ENCODE data around the gene NOX3.

The NOX3 gene

DNA sequence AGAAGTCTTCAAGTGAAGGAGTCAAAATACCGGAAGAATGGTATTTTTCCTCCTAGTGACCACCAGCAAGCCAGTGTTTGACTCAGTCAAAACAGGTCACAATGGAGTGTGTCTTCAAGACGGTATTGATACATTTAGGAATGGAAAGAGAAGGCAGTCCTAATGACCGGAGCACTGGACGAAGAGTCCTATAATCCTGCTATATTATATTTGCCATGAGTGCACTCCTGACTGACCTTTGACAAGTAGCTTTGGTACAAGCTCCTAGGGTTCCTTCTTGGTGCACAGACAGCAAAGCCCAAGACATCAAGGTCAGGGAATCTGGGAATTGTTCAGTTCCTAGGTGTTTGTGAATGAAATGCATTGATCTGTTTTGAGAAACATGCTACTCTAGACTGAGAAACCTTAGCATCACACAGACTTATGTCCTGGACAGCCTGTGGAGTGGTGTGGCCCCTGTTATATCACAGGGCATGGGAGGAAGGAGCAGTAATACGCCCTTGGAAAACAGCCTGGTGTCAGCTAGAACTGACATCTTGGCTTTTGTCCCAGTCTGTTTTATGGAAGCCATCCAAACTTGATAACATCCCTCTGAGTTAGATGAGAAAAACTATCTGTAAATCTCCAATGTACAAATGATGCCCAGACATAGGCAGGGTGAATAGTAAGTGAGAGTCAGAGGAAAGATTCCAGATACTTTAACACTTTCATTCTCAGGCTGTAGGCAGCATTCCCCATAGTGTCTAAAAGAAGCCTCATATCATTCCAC, 18.5 kb downstream of the NOX3 start:
- no peak for DNase-seq (ENCODE audit: low read depth, low spot score)

DNA sequence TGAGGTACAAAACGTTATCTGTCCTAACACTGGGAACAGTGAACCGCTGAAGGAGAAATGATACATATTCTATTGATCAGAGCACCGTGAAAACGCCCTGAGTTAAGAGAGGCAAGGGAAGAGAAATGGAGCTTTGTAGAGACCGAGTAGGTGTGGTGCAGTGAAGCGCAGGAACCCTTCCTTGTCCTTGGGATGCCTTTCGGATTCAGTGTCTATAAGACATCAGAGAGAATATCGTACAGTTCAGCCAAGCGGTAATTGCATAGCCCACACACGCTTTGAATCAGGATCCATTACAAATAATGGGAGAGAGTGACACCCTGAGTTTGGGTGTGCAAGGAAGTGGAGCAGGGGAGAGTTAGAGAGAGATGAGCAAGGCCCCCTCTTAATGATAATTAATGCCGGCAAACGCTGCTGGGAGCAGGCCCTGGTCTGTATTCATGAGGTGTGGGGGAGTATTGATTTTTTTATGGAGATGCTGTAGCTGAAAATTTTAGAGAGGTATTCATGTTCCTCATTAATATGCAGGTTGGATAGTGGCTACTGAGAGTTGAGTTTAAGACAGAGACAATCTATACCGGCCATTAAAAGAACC, 20.7 kb downstream of the NOX3 start:
- DNase-seq (ENCODE audit: low read depth, low spot score), result no peak

DNA sequence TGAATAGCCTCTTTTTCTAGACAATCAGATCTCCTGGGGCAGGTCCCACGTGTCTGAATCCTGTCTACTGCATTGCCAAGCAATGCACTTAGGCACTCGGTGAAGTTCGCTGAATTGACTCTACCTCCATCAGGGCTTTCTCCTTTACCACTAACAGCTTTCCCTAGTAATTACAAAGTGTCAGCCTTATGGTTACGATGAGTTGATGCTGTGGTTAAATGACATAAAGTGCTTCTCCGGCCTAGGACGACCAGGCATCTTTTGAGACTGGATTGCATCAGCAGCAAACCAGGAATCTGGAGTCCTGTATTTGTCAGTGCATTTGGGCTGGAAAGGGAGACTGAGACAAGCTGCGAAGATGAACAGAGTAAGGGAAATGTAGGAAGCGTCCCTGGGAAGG, 21.5 kb downstream of the NOX3 start:
- DNase-seq (ENCODE audit: low read depth, low spot score), result no peak

DNA sequence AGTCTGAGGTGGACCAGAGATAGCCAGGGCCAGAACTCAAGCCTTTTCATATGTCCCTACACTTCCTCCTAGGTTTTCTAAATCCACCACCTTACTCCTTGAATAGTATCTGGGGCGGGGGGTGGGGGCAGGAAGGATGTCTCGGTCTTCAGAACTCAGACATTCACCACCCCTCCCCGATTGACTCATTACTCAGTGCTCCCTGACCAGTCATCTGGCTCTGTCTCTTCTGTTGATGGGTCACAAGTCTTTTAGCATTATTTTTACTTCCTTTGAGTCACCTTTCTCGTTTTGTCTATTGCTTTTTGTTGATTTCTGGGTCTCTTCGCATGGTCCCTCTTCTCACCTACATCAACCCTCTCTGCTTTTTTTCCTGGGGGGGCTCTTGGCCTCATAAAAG, 23.3 kb downstream of the NOX3 start:
- no peak for DNase-seq (ENCODE audit: low read depth, low spot score)

DNA sequence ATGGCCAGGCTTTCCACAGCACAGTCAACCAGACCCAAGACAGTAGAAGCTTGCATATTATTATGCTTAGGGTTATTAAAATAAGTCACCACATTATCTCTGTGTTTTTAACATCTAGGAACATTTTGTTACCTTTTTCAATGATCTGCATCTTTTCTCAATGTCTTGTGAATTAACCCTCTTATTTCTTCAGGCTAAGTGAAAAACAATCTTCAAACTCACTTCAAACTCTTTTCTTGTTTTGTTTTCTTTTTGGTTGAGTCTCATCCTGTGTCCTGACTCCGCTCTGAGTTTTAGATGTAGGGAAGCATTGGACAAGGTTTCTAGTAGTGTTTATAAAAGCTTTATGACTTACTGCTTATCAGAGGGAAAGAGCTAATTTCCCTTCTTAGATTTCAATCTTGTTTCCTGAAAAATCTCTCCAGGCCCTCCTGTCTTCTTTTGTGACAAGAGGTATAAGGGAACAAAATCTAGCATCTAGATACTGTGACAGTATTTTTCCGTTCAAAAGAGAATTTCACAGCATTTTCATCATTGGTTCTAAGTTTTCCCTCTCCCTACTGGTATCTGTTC, 26.2 kb downstream of the NOX3 start:
- no peak for DNase-seq (ENCODE audit: low read depth, low spot score)

DNA sequence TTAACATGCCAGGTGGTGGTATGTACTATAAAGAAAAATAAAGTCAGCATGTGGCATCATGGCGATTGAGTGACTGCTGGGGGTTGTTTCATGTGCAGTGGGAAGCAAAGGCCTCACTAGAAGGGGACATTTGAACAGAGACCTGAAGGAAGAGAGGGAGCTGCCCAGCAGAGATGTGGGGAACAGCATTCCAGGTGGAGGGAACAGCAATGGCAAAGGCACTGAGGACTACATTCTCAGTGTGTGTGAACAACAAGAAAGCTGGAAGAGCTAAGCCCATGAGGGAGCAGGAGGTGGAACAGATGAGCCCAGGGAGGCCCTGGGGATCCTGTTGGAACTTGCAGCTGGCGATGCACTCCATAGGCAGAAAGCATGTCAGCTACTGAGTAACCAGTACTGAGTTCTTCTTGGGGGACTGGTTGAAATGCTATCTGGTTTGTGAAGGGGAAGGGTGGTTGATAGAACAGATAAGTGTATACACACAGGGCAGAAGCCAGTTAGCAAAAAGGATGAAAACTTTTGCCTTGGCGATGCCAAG, 29.2 kb downstream of the NOX3 start:
- DNase-seq (ENCODE audit: low read depth, low spot score), result no peak

DNA sequence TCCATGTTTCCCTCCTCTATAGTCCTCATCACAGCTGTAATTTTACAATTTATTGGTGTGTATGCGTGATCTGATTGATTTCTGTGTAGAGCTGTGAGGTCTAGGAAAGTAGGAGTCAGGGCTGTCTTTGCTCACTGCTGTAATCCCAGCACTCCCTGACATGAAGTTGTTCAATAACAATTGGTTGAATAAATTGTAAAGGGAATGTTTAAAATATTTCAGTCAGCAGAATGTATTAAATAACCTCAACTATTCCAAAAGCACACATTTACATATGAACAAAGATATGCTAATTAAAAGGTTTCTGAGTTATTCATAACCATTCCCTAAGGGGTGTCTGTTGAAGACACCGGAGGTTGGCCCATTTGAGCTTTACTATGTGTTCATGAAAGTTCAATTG, 31.5 kb downstream of the NOX3 start:
- DNase-seq (ENCODE audit: low read depth, low spot score), result no peak

DNA sequence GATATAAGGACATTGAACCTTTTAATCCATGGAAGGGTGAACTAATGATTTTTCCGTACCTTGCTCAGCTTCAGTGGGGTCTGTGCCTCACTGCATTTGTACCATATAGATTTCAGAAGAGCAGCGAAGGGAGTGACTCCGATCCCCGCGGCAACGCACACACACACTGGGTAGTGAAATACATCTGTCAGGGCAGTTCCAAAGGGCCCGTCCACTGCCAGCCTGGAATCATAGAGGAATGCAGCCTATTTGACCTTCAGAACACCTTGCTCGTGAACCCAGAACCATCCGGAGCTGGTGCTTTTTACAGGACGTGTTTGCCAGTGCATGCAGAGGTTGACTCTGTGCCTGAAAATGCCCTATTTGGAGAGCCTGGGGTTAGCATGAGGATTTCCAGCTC, 33.0 kb downstream of the NOX3 start:
- DNase-seq (ENCODE audit: low read depth, low spot score), result no peak

DNA sequence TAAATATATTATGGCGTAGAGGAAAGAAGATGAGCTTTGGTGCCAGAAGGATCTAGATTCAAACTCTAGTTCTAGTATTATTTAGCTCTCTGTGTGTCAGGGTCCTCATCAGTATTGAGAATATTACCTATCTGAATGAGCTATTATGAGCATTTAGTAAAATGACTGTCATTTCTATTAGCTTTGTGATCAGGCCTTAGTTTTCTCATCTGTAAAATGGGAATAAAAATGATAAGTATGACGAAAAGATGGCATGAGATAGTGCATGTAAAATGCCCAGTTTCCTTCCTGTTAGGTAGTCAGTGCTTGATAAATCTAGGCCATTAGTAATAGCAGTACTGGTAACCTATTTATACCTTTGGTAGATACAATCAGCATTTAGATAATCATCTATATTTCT, 35.1 kb downstream of the NOX3 start:
- no peak for DNase-seq (ENCODE audit: low read depth, low spot score)

DNA sequence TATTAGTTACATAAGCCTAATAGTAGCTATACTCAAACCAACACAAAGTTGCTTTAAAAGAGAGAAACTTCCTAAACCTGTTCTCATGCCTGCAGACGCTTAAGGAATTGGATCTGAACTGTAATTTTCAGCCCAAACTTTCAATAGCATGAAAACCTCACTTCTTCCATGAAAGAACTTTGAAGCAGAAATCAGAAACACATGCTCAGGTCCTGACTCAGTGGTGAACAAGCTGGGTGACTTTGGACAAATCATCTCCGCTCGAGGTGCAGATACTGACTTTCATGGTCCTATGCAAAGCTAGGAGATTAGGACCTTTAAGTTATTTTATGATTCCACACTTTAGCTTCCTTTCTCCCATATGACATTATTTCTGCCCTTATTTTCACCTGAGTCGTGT, 36.5 kb downstream of the NOX3 start:
- no peak for DNase-seq (ENCODE audit: low read depth, low spot score)

DNA sequence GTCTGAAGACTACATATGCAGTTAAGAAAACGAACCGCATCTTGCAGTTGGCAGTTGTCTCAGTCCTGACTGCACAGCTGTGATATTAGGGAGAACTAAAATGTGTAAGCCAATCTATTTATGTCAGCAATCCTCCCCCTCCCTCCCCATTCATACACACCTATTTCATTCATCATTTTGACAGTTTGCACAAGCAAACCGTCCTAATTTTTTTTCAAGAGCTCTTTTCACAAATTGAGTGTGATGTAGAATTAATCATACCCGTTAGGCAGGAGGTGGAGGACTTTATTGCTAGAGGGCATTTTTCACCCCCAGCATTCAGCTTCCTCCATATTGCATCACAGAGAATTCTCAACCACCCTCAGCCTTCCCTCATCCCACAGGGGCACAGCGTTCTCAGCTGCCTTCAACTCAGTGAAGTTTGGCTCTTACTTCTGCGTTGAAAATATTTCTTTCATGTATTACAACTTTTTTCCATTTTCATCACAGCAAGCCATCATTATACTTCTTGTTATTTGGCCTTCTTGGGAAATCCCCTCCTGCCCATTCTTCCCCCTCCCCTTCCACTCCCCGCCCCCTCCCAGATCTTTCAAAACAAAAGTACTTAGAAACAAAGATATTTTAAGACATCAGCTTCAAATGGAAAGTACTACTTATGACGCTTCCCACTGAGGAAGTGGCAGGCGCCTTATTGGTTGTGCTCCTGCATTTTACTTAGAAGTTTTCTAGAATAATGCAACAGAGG, 37.5 kb downstream of the NOX3 start:
- peak; percentile 36 for DNase-seq (ENCODE audit: low read depth, low spot score)

DNA sequence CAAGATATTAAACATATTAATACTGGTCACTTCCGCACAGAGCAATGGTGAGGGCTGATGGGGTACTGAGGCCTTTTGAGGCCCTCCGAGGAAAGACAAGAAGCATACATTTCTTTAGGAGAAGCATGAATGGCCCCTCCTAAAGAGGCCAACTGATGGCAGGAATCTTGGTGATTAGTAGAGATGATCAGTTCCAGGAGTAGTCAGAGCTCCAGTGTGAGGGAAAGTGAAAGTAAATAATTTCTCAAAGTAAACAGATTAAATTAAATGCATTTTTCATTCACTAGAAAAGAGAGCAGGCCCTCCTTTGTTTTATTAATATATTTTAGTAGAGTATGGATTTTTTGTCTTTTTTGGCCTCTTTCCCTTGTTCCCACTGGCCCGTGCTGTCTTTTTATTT, 38.2 kb downstream of the NOX3 start:
- no peak for DNase-seq (ENCODE audit: low read depth, low spot score)

DNA sequence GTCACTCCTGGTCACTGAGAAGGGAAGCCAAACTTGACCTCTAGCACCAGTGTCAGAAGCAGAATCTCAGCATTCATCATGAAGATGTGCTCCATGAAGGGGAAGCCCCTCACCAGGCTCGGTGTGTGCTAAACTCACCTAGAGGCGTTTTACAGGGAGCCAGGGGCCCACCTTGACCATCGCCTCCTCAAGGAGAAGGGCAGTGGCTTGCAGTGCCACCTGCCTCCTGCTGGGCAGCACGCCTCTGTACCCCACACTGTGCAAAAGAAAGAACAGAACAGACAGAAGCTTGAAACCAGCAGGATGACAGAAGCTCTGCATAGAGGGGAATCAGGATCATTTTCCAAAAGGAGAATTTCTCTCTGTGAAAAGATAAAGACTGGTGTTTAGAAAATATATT, 39.7 kb downstream of the NOX3 start:
- no peak for DNase-seq (ENCODE audit: low read depth, low spot score)

DNA sequence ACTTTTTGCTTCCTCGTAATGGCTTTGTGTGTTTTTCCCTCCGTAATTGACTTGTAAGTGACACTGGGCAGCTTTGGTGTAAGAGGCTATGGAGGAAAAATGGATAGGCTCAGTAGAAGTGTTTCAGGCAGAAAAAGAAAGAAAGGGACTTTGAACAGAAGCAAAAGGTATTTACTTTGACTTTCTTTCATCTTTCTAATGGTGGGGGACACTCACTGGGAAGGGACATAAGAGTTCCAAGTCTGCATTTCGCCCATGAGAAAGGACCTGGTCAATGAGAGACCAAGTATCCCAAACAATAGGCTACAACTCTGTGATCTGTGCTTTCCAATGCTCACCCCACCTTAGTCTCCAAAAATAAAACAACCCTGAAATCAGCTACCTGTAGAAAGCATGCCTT, 41.6 kb downstream of the NOX3 start:
- no peak for DNase-seq (ENCODE audit: low read depth, low spot score)

DNA sequence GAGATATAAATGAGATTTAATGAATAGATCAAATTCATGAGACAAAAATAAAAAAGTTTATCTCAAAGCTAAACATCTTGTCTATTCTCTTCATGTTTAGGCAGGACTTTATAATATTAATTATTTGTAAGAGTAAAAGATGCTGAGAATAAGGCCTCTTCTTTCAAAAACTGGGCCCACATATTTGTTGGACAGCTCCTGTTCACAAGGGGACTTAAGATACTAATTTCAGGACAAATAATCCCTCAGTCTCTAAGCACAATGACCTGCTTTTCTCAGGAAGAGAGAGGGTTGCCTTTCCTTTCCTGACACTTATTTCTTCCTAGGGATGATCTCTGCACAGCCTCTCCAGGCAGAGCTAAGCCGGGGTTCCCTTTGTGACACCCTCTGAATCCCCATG, 43.3 kb downstream of the NOX3 start:
- DNase-seq (ENCODE audit: low read depth, low spot score), result no peak

DNA sequence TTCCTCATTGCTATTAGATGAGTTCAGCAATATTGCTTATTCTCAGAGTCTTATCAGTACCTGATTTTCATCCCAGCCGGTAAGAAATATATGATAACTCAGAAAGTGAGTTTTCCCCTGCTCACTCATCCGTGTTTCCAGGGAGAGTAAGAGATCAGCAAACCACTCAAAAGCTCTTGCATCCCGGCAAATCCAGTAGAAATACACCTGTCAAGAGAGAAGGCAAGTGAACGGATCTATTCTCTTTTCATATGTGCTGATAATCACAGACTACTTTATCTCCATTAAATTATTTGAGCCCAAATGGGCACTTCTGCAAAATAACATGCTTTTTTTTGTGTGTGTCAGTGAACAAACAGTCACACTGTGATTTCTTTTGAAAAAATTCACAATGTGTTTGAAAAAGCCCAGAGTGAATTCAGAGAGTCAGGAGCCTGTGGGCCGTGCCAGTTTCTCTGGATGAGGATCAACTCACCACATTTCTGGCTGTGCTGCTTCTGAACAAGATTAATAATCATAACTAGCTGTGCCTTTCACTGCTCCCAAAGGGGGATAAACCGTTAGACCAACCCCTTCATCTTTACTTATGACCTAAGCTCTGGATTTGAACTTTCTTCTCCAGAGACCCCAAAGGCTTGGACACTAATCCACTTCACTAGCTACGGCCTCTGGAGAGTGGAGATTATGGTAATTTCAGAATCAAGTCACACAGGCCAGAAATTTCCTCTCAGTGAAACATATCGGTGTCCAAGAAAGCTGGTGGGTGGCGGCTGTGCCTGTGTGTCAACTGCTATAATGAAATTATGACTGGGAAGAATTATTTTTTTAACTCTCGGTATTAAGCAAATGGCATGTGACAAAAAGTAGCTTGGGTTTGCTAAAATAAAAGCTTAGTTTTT, 44.2 kb downstream of the NOX3 start:
- DNase-seq (ENCODE audit: low read depth, low spot score), result no peak

DNA sequence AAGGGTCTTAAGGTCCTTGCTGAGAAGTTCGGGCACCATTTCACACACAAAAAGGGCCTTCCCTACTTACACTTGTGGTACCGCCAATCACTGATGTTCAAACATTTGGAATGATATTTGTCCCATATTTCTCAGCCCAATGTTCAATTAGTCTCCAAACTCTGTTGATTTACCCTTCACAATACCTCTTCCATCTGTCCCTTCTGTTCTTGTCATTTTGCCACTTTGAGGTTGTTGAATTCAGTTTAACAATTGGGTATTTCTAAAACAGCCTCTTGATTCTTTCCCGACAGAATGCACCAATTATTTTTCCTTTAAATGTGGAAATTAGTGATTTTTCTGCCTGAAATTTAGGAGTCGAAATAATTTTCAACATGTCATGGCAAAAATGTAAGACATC, 46.2 kb downstream of the NOX3 start:
- DNase-seq (ENCODE audit: low read depth, low spot score), result no peak

DNA sequence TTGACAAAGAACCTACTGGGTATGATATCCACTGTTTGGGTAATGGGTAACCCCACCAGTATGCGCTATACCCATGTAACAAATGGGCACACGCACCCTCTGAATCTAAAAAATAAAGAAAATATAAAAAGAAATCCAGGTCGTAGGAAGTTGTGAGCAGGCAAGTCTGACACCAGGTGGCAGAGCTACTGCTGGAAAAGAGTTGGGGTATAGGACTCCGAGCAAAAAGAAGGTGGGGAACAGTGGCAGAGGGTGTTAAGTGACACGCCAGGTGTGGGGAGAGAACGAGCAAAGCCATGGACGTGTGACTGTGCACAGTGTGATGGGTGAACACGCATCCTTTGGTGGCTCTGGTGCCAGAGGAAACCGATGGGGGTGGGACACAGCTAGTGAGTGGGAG, 46.7 kb downstream of the NOX3 start:
- no peak for DNase-seq (ENCODE audit: low read depth, low spot score)

DNA sequence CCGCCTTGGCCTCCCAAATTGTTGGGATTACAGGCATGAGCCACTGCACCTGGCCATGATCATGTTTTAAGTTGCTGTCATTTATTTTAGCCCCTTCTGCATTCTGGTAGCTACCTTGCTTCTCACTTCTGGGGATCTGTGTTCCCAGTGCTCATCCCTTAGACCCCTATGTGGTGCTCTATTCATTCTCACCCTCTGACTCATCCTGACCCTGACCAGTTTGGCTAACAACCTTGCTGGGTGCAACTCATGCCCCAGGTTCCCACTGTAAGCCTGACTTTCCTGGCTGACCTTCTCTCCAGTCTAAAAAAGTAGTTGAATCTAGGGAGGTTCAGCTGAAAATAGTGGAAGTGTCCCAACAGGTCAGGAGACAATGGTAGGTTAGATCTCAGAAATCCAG, 47.4 kb downstream of the NOX3 start:
- DNase-seq (ENCODE audit: low read depth, low spot score), result no peak

DNA sequence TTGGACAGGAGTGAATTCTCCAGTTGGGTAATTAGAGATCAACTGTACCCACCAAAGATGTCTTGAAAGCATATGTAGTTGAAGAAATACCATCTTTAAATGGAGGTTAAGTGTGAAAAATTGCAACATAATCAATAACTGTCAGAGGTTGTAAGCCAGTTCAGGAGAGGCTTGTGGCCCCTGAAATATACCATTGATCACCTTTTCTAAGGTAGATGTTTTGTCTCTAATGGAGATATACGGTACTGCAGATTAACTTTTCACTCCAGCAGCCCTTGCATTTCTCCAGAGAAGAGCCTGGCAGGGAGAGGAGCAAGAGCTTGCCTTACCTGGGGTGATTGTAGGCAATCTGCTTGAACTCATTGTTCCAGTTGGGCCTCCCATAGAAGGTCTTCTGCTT, 48.8 kb downstream of the NOX3 start:
- DNase-seq (ENCODE audit: low read depth, low spot score), result no peak

DNA sequence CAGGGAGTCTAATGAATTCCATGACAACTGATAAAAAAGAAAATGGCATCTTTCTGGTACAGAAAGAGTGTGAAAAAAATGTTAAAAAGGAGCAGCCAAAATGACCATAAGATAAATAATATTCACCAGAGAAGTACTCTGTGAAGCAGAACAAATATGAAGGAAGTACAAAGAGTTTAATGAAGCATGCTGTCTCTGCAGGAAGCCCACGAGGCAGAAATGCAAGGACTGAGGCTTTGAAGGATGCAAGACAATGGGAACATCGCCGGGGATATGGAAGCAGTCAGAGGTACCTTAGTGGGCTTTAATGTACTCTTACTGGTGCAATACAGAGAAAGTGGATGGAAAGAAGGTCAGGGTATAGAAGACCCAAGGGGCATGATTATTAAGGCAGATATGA, 50.7 kb downstream of the NOX3 start:
- DNase-seq (ENCODE audit: low read depth, low spot score), result no peak

Data from smooth muscle cell of the brain vasculature (primary cell).